K562 (cell line): ENCODE measurements around the gene LDLRAD1. TPM values are rescaled to one million over a fixed set of nuclear protein-coding genes. Genes with fewer than 3 reads are reported as not detected.

Source experiments
- ATAC-seq: fragments of 200-7000 bp; cut with Tn5 transposase; 3 replicates; pipeline ENCODE4 v1.9.1; 2020; ENCODE audit warnings: moderate library complexity
- BruUV-seq: library from RNA; stranded (reverse); fragments of 400-500 nt; replicated peaks from 2 replicates; lab custom pipeline; 2021; lab: Mats Ljungman, UMichigan
- CTCF ChIA-PET: fragments of 300-600 bp; formaldehyde crosslinking; extraction: SDS; loops from one replicate; lab custom pipeline; 2021; ENCODE audit warnings: low intra/inter-chr PET ratio; lab: Yijun Ruan, JAX
- POLR2A ChIA-PET: fragments of 300-600, 350-650 bp; sonication (Branson Sonifier 250); formaldehyde crosslinking; extraction: SDS; loops from one replicate; lab custom pipeline; 2021; ENCODE audit warnings: antibody characterized with exemption, inconsistent platforms; lab: Yijun Ruan, JAX
- DNase-seq, 4 experiments: peaks; one replicate each; pipeline versions ENCODE4 v3.0.0 to v3.0.0-alpha.2; 2011 to 2018; ENCODE audit warnings: low spot score in 3 of 4, mixed read lengths in 3 of 4; ENCODE audit errors: extremely low read depth in 1 of 4
- FAIRE-seq: peaks from 2 replicates; lab custom pipeline; 2011; peaks lifted over from hg19 to GRCh38; lab: Jason Lieb, UNC
- H2AFZ ChIP-seq: 2 replicates; pipeline ENCODE4 v1.6.0; 2011; ENCODE audit warnings: low read depth, low read length, control low read depth, inconsistent platforms
- H3K27ac ChIP-seq: fragments of 200-600 bp; 3 replicates; pipeline ENCODE4 v1.8.0; 2011; ENCODE audit warnings: low read depth, mild to moderate bottlenecking, control low read depth, inconsistent platforms, low read length, moderate library complexity, mixed read lengths; ENCODE audit errors: extremely low read depth
- H3K27me3 ChIP-seq, 2 experiments: fragments of 300-600 bp in 1 of 2; 2 replicates in 1 of 2; 3 replicates in 1 of 2; pipeline versions ENCODE4 v1.6.0 to v1.8.0; 2011; ENCODE audit warnings: inconsistent platforms in 2 of 2, low read length in 2 of 2, mild to moderate bottlenecking in 1 of 2, mixed read lengths in 1 of 2, moderate library complexity in 1 of 2; ENCODE audit not compliant: control insufficient read depth in 2 of 2, insufficient read depth in 2 of 2
- H3K36me3 ChIP-seq: fragments of 300-600 bp; 3 replicates; pipeline ENCODE4 v1.8.0; 2011; ENCODE audit warnings: mild to moderate bottlenecking, low read length, inconsistent platforms; ENCODE audit not compliant: control insufficient read depth, insufficient read depth
- H3K4me1 ChIP-seq, 2 experiments: fragments of 200-600 bp in 1 of 2; replicated peaks in 1 of 2; 2 replicates in 1 of 2; 3 replicates in 1 of 2; pipeline versions ENCODE4 v1.5.1 to v1.8.0; 2011; ENCODE audit warnings: inconsistent platforms in 2 of 2, low read length in 2 of 2, mild to moderate bottlenecking in 1 of 2, mixed read lengths in 1 of 2, moderate library complexity in 1 of 2; ENCODE audit not compliant: control insufficient read depth in 2 of 2, insufficient read depth in 2 of 2
- H3K4me2 ChIP-seq: 2 replicates; pipeline ENCODE4 v1.6.1; 2011; ENCODE audit warnings: low read length, control low read depth, inconsistent platforms, mixed read lengths; ENCODE audit not compliant: insufficient read depth
- H3K4me3 ChIP-seq: fragments of 200-600 bp; sonication (generic), shearing (Covaris generic); 2 replicates; pipeline ENCODE4 v1.5.1; 2016; ENCODE audit warnings: control low read depth, inconsistent platforms
- H3K79me2 ChIP-seq: fragments of 200-600 bp; 3 replicates; pipeline ENCODE4 v1.8.0; 2011; ENCODE audit warnings: low read length, inconsistent platforms; ENCODE audit not compliant: control insufficient read depth, insufficient read depth
- H3K9ac ChIP-seq, 2 experiments: 2 replicates each; pipeline versions ENCODE4 v1.6.0 to v1.6.1; 2011; ENCODE audit warnings: low read depth in 2 of 2, low read length in 2 of 2, control low read depth in 1 of 2, inconsistent platforms in 1 of 2, mild to moderate bottlenecking in 1 of 2, mixed read lengths in 1 of 2; ENCODE audit not compliant: insufficient read depth in 1 of 2
- H3K9me1 ChIP-seq: one replicate; pipeline ENCODE4 v1.6.0; 2011; ENCODE audit warnings: inconsistent platforms, mild to moderate bottlenecking, low read length, moderate library complexity; ENCODE audit not compliant: control insufficient read depth, insufficient read depth
- H3K9me3 ChIP-seq: replicated peaks from 2 replicates; pipeline ENCODE4 v1.5.1; 2011; ENCODE audit warnings: low read depth, low read length, inconsistent platforms; ENCODE audit not compliant: control insufficient read depth, insufficient read depth
- H4K20me1 ChIP-seq: replicated peaks from 2 replicates; pipeline ENCODE4 v1.6.1; 2011; ENCODE audit warnings: low read length, inconsistent platforms, mixed read lengths; ENCODE audit not compliant: control insufficient read depth, insufficient read depth
- ARNT ChIP-seq, 2 experiments: fragments of 450-650 bp; IDR thresholded peaks; 2 replicates each; pipeline ENCODE4 v1.6.1; 2016; ENCODE audit warnings: mild to moderate bottlenecking in 1 of 2
- CBX2 ChIP-seq: fragments of 200-600 bp; sonication (generic); IDR thresholded peaks from one replicate; pipeline ENCODE4 v1.6.1; 2012; ENCODE audit warnings: mild to moderate bottlenecking, low read length, inconsistent platforms; ENCODE audit not compliant: insufficient read depth, poor library complexity, severe bottlenecking
- CREBBP ChIP-seq: IDR thresholded peaks from one replicate; pipeline ENCODE4 v1.6.1; 2012; ENCODE audit warnings: low read depth, mild to moderate bottlenecking, control low read depth, inconsistent platforms, low read length
- ESRRA ChIP-seq: fragments of 450-650 bp; IDR thresholded peaks from 2 replicates; pipeline ENCODE4 v1.6.1; 2014; ENCODE audit warnings: low read depth, mild to moderate bottlenecking, moderate library complexity, borderline replicate concordance
- KAT2B ChIP-seq: IDR thresholded peaks from one replicate; pipeline ENCODE4 v1.6.1; 2012; ENCODE audit warnings: low read depth, mild to moderate bottlenecking, control low read depth, inconsistent platforms, low read length, moderate library complexity
- NEUROD1 ChIP-seq: fragments of 150-350 bp; IDR thresholded peaks from 2 replicates; pipeline ENCODE4 v1.6.1; 2014; ENCODE audit warnings: borderline replicate concordance, low read length, low read depth; ENCODE audit not compliant: partially characterized antibody
- PRDM10 ChIP-seq: fragments of 450-650 bp; IDR thresholded peaks from 2 replicates; pipeline ENCODE4 v1.6.1; 2018; ENCODE audit not compliant: partially characterized antibody
- RUNX1 ChIP-seq: sonication (generic); IDR thresholded peaks from 2 replicates; pipeline ENCODE4 v1.6.1; 2016; ENCODE audit warnings: antibody characterized with exemption, low read depth
- SMC3 ChIP-seq: conservative IDR thresholded peaks from 2 replicates; pipeline ENCODE4 v1.6.1; 2011; ENCODE audit warnings: low read depth, low read length, improper control_type of control experiment; ENCODE audit not compliant: insufficient read depth
- TARDBP ChIP-seq: fragments of 450-650 bp; IDR thresholded peaks from 2 replicates; pipeline ENCODE4 v1.6.1; 2016
- WGBS: fragments of 100-300 bp; shearing (Covaris generic); methylation state at CpG from one replicate; pipeline ENCODE4 v1.1.6; 2016; ENCODE audit warnings: low coverage, mixed read lengths; ENCODE audit not compliant: insufficient coverage; ENCODE audit errors: missing lambda C conversion rate; 5-methylcytosine and 5-hydroxymethylcytosine counted together
- in situ Hi-C: fragments of 300-500 bp; cut with MboI; formaldehyde crosslinking; loops from 4 replicates; pipeline ENCODE4 v1.15.0; 2018; ENCODE audit warnings: inconsistent platforms, mixed read lengths
- intact Hi-C: fragments of 100-400 bp; cut with micrococcal nuclease; formaldehyde crosslinking; loops from 2 replicates; pipeline ENCODE4 v1.14.2; 2022
- polyA plus RNA-seq, 8 experiments: library from polyadenylated mRNA; depleted of rRNA in 4 of 8; stranded (reverse) in 5 of 8; unstranded in 3 of 8; fragments of >200 nt; fragmentation: Nextera tagmentation in 2 of 8; fragmentation: Illumina TruSeq in 1 of 8; extraction: Ambion mirVana in 2 of 8; extraction: Trizol in 1 of 8; gene quantifications; 2 replicates each; pipeline versions ENCODE4 v1.2.1 to v1.2.3, GENCODE V29; 2011 to 2014; ENCODE audit warnings: inconsistent platforms in 1 of 8, missing spikeins in 1 of 8
- total RNA-seq, 7 experiments: library from RNA; depleted of rRNA in 6 of 7; stranded (reverse); fragments of >200 nt in 6 of 7; fragmentation: Illumina TruSeq in 2 of 7; extraction: Trizol in 2 of 7; gene quantifications; 2 replicates each; pipeline versions ENCODE4 v1.2.1 to v1.2.3, GENCODE V29; 2011 to 2021; ENCODE audit warnings: low replicate concordance in 1 of 7
- TF ChIP-seq, protein P1 (sequence below): sonication (generic); formaldehyde crosslinking; IDR thresholded peaks from 2 replicates; pipeline ENCODE4 v1.8.0; 2023; ENCODE audit warnings: mild to moderate bottlenecking, missing genetic modification reagents

Gene LDLRAD1
- total and polyA plus RNA-seq, 9 of the 15 experiments (the other 6 are each of a cell fraction or from before 2014, with no cell fraction given) = not detected

- Histone ChIP-seq H4K20me1 (no peaks in the 10 kb centered on the region), H3K9me3 (no peaks in the 10 kb centered on the region), H3K36me3 (peaks cover 9% of the 10 kb centered on the region; the same call in 2 of the 3 replicates), H3K79me2 (peaks cover 60% of the 10 kb centered on the region), H3K4me1 (peaks cover 8% of the 10 kb centered on the region in 2 experiments; a peak in 4 of 5 replicates), H3K9me1 (no peaks in the 10 kb centered on the region), H3K27me3 (no peaks in the 10 kb centered on the region), H3K27ac (peak within 1 kb of the TSS; percentile 87), H2AFZ (peak within 1 kb of the TSS; percentile 85), H3K4me2 (peak within 1 kb of the TSS; percentile 98), H3K4me3 (peak within 1 kb of the TSS; percentile 78), H3K9ac (peak within 1 kb of the TSS; percentile 87 to 95)
- POLR2A ChIA-PET = interaction anchor here (0.6 to 1.6 kb wide), 14 partner anchors 10 to 1810 kb away, joined by 3 to 8 read pairs (median 3); partner anchors contain the start of gene DHCR24
- BruUV-seq = no TSS peak
- intact Hi-C loops (loop anchor here (2.0 to 5.0 kb wide), 2 partner anchors 106 to 192 kb away; partner anchors contain the start of genes IFT25 and LRRC42), in situ Hi-C loops (no loop called here)
- CTCF ChIA-PET = no interaction called here
- under 1% methylated on average over 59 of the region's 59 CpGs for WGBS
- DNase-seq (peak; percentile 93 to 99 (median 94)), ATAC-seq (peak; percentile 94), FAIRE-seq (peak; percentile 93)
- TF ChIP-seq ESRRA (no peak; the same call in 1 of the 2 replicates), SMC3 (no peak), RUNX1 (no peak), KAT2B (no peak), CREBBP (no peak), ARNT (IDR thresholded peaks at IDR 0.05) (no peak), CBX2 (no peak), PRDM10 (peak; percentile 85), NEUROD1 (peak; percentile 16), TARDBP (no peak)
- TF ChIP-seq, protein P1, sequence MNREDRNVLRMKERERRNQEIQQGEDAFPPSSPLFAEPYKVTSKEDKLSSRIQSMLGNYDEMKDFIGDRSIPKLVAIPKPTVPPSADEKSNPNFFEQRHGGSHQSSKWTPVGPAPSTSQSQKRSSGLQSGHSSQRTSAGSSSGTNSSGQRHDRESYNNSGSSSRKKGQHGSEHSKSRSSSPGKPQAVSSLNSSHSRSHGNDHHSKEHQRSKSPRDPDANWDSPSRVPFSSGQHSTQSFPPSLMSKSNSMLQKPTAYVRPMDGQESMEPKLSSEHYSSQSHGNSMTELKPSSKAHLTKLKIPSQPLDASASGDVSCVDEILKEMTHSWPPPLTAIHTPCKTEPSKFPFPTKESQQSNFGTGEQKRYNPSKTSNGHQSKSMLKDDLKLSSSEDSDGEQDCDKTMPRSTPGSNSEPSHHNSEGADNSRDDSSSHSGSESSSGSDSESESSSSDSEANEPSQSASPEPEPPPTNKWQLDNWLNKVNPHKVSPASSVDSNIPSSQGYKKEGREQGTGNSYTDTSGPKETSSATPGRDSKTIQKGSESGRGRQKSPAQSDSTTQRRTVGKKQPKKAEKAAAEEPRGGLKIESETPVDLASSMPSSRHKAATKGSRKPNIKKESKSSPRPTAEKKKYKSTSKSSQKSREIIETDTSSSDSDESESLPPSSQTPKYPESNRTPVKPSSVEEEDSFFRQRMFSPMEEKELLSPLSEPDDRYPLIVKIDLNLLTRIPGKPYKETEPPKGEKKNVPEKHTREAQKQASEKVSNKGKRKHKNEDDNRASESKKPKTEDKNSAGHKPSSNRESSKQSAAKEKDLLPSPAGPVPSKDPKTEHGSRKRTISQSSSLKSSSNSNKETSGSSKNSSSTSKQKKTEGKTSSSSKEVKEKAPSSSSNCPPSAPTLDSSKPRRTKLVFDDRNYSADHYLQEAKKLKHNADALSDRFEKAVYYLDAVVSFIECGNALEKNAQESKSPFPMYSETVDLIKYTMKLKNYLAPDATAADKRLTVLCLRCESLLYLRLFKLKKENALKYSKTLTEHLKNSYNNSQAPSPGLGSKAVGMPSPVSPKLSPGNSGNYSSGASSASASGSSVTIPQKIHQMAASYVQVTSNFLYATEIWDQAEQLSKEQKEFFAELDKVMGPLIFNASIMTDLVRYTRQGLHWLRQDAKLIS (CRISPR knock-in tag) = peak; percentile 52; the same call in 1 of the 2 replicates
These were observed 35.2 kb upstream of the LDLRAD1 start, which contains the start of the genes TCEANC2 and TMEM59 for GRCh38 chr1:54052934-54053744. TSS of gene TCEANC2 (plus strand) at chr1:54053608. CDS start at chr1:54054423, 815 bp downstream. TSS of gene TMEM59 (minus strand) at chr1:54053204. CDS start at chr1:54053188, 16 bp downstream.
